H9 (cell line): Measurements from ENCODE around the gene PRKAR1A. TPM values are rescaled to one million over a fixed set of nuclear protein-coding genes. Genes with fewer than 3 reads are reported as not detected.

Source experiments
- DNase-seq: peaks from one replicate; pipeline ENCODE4 v3.0.0-alpha.2; 2017
- H2AFZ ChIP-seq: one replicate; pipeline ENCODE4 v1.6.1; 2013; ENCODE audit warnings: mild to moderate bottlenecking, low read length, control low read depth, moderate library complexity
- H2AK5ac ChIP-seq: 2 replicates; pipeline ENCODE4 v1.6.1; 2013; ENCODE audit warnings: low read length, control low read depth, mixed read lengths; ENCODE audit not compliant: insufficient read length
- H2BK120ac ChIP-seq: one replicate; pipeline ENCODE4 v1.6.1; 2013; ENCODE audit warnings: low read depth, mild to moderate bottlenecking, low read length, control low read depth, inconsistent platforms; ENCODE audit not compliant: poor library complexity, severe bottlenecking
- H2BK12ac ChIP-seq: 2 replicates; pipeline ENCODE4 v1.6.1; 2013; ENCODE audit warnings: low read length, control low read depth, mixed read lengths, low read depth; ENCODE audit not compliant: insufficient read length
- H2BK15ac ChIP-seq: 2 replicates; pipeline ENCODE4 v1.6.1; 2013; ENCODE audit warnings: low read depth, low read length, control low read depth
- H2BK20ac ChIP-seq: one replicate; pipeline ENCODE4 v1.6.1; 2013; ENCODE audit warnings: low read depth, mild to moderate bottlenecking, low read length, control low read depth, inconsistent platforms; ENCODE audit not compliant: poor library complexity, severe bottlenecking
- H2BK5ac ChIP-seq: 2 replicates; pipeline ENCODE4 v1.6.1; 2013; ENCODE audit warnings: low read length, control low read depth, mixed read lengths; ENCODE audit not compliant: insufficient read length
- H3K14ac ChIP-seq: 2 replicates; pipeline ENCODE4 v1.6.1; 2013; ENCODE audit warnings: low read length, control low read depth; ENCODE audit not compliant: insufficient read depth
- H3K18ac ChIP-seq: 2 replicates; pipeline ENCODE4 v1.6.1; 2013; ENCODE audit warnings: low read depth, mild to moderate bottlenecking, mixed read lengths, low read length, control low read depth; ENCODE audit not compliant: insufficient read length
- H3K23ac ChIP-seq: 2 replicates; pipeline ENCODE4 v1.6.1; 2013; ENCODE audit warnings: low read length, control low read depth, mixed read lengths, low read depth; ENCODE audit not compliant: insufficient read length
- H3K23me2 ChIP-seq: 2 replicates; pipeline ENCODE4 v1.6.1; 2013; ENCODE audit warnings: low read depth, mild to moderate bottlenecking, mixed read lengths, low read length, control low read depth; ENCODE audit not compliant: insufficient read length, poor library complexity, severe bottlenecking
- H3K27ac ChIP-seq: 2 replicates; pipeline ENCODE4 v1.5.1; 2013; ENCODE audit warnings: low read length, control low read depth, mixed read lengths, low read depth; ENCODE audit not compliant: insufficient read length
- H3K27me3 ChIP-seq: 2 replicates; pipeline ENCODE4 v1.6.1; 2013; ENCODE audit warnings: low read length, control low read depth, inconsistent platforms; ENCODE audit not compliant: insufficient read depth
- H3K4ac ChIP-seq: 2 replicates; pipeline ENCODE4 v1.6.1; 2013; ENCODE audit warnings: low read depth, mild to moderate bottlenecking, control low read depth, inconsistent platforms, low read length, moderate library complexity
- H3K4me1 ChIP-seq: 2 replicates; pipeline ENCODE4 v1.6.1; 2013; ENCODE audit warnings: low read length, control low read depth, inconsistent platforms; ENCODE audit not compliant: insufficient read depth
- H3K4me2 ChIP-seq: 2 replicates; pipeline ENCODE4 v1.6.1; 2013; ENCODE audit warnings: low read length, control low read depth, mixed read lengths; ENCODE audit not compliant: insufficient read length, insufficient read depth
- H3K56ac ChIP-seq: 2 replicates; pipeline ENCODE4 v1.6.1; 2013; ENCODE audit warnings: low read depth, mild to moderate bottlenecking, mixed read lengths, low read length, control low read depth; ENCODE audit not compliant: insufficient read length
- H3K79me1 ChIP-seq: 2 replicates; pipeline ENCODE4 v1.6.1; 2013; ENCODE audit warnings: low read depth, mild to moderate bottlenecking, moderate library complexity, low read length, control low read depth, inconsistent platforms; ENCODE audit not compliant: insufficient read depth, poor library complexity, severe bottlenecking
- H3K79me2 ChIP-seq: 2 replicates; pipeline ENCODE4 v1.6.1; 2013; ENCODE audit warnings: low read length, control low read depth, inconsistent platforms; ENCODE audit not compliant: insufficient read depth
- H3K9ac ChIP-seq: 2 replicates; pipeline ENCODE4 v1.6.1; 2013; ENCODE audit warnings: low read length, control low read depth, mixed read lengths; ENCODE audit not compliant: insufficient read length; ENCODE audit errors: extremely low read depth
- H3K9me3 ChIP-seq: one replicate; pipeline ENCODE4 v1.6.1; 2013; ENCODE audit warnings: low read depth, low read length, inconsistent platforms; ENCODE audit not compliant: control insufficient read depth
- H3T11ph ChIP-seq: one replicate; pipeline ENCODE4 v1.6.1; 2013; ENCODE audit warnings: mild to moderate bottlenecking, low read length, control low read depth, inconsistent platforms
- H4K20me1 ChIP-seq: one replicate; pipeline ENCODE4 v1.6.1; 2013; ENCODE audit not compliant: control insufficient read depth, insufficient read length, insufficient read depth
- H4K5ac ChIP-seq: 2 replicates; pipeline ENCODE4 v1.6.1; 2013; ENCODE audit warnings: low read depth, mild to moderate bottlenecking, mixed read lengths, low read length, control low read depth; ENCODE audit not compliant: insufficient read length
- H4K8ac ChIP-seq: replicated peaks from 2 replicates; pipeline ENCODE4 v1.6.1; 2013; ENCODE audit warnings: low read length, control low read depth, mixed read lengths, low read depth; ENCODE audit not compliant: insufficient read length
- H4K91ac ChIP-seq: 2 replicates; pipeline ENCODE4 v1.6.1; 2013; ENCODE audit warnings: low read depth, mild to moderate bottlenecking, moderate library complexity, mixed read lengths, low read length, control low read depth; ENCODE audit not compliant: insufficient read length
- H3K27ac Mint-ChIP-seq, 3 experiments: 2 replicates in 2 of 3; 3 replicates in 1 of 3; pipeline ENCODE4 v1.8.0; 2020 to 2021; ENCODE audit warnings: mixed read lengths in 3 of 3, mild to moderate bottlenecking in 1 of 3, moderate library complexity in 1 of 3
- H3K27me3 Mint-ChIP-seq: 2 replicates; pipeline ENCODE4 v1.8.0; 2021; ENCODE audit warnings: low read depth, mild to moderate bottlenecking, moderate library complexity, mixed read lengths
- H3K36me3 Mint-ChIP-seq, 3 experiments: 2 replicates in 2 of 3; 3 replicates in 1 of 3; pipeline ENCODE4 v1.8.0; 2020 to 2021; ENCODE audit warnings: low read depth in 3 of 3, mixed read lengths in 3 of 3; ENCODE audit not compliant: insufficient read depth in 1 of 3
- H3K4me1 Mint-ChIP-seq, 2 experiments: 2 replicates each; pipeline ENCODE4 v1.8.0; 2020; ENCODE audit warnings: mixed read lengths in 2 of 2
- H3K4me3 Mint-ChIP-seq, 2 experiments: 2 replicates in 1 of 2; 3 replicates in 1 of 2; pipeline ENCODE4 v1.8.0; 2020 to 2021; ENCODE audit warnings: mild to moderate bottlenecking in 2 of 2, mixed read lengths in 2 of 2, moderate library complexity in 1 of 2
- H3K9me3 Mint-ChIP-seq, 2 experiments: 2 replicates in 1 of 2; 3 replicates in 1 of 2; pipeline ENCODE4 v1.8.0; 2020; ENCODE audit warnings: mild to moderate bottlenecking in 2 of 2, mixed read lengths in 2 of 2, moderate library complexity in 1 of 2
- CTCF ChIP-seq: fragments of 200-600 bp; sonication (generic); conservative IDR thresholded peaks from 3 replicates; pipeline ENCODE4 v1.8.0; 2021; ENCODE audit warnings: antibody characterized with exemption, mild to moderate bottlenecking
- WGBS: extraction: QIAGEN DNeasy Blood & Tissue Kit; methylation state at CpG from one replicate; pipeline ENCODE4 v1.1.7; 2013; ENCODE audit warnings: missing lambda C conversion rate, low lambda C conversion rate, mixed read lengths; ENCODE audit not compliant: insufficient read length; ENCODE audit errors: extremely low coverage; 5-methylcytosine and 5-hydroxymethylcytosine counted together
- total RNA-seq: library from RNA; stranded (reverse); gene quantifications from 2 replicates; pipeline ENCODE4 v1.2.1, GENCODE V29; 2021

Gene PRKAR1A
- total RNA-seq, 1 experiment from 2014 or later, result 171 TPM

GRCh38 chr17:68526548-68526947 is 14.3 kb downstream of the PRKAR1A start:
- no CpG with 5 or more reads among the region's 3 CpGs for WGBS
- no peak overlapping the region for H3K4me3 Mint-ChIP-seq
- H4K5ac ChIP-seq, result no peak overlapping the region
- peak overlapping the region in 2 of 3 experiments; percentile 47 to 90; a peak in 2 of 7 replicates for H3K27ac Mint-ChIP-seq
- H3K36me3 Mint-ChIP-seq, result peaks cover 41 to 90% (median 88%) of the 10 kb centered on the region in 3 experiments; a peak in 6 of 7 replicates
- no peak overlapping the region for H2BK12ac ChIP-seq
- H3K27ac ChIP-seq, result no peak overlapping the region
- no peak overlapping the region for H2BK15ac ChIP-seq
- no peak overlapping the region for H2AFZ ChIP-seq
- H3K79me1 ChIP-seq, result no peaks in the 10 kb centered on the region
- no peaks in the 10 kb centered on the region for H3K9me3 Mint-ChIP-seq
- H3K23ac ChIP-seq, result no peak overlapping the region
- H2AK5ac ChIP-seq, result no peak overlapping the region
- no peak overlapping the region for H3K4me2 ChIP-seq
- H3K9ac ChIP-seq, result no peak overlapping the region
- TF ChIP-seq CTCF, result no peak
- peaks cover 2% of the 10 kb centered on the region for H4K20me1 ChIP-seq
- no peaks in the 10 kb centered on the region for H3K4me1 ChIP-seq
- H3K56ac ChIP-seq, result no peak overlapping the region
- H2BK20ac ChIP-seq, result no peak overlapping the region
- H4K8ac ChIP-seq, result no peak overlapping the region
- no peaks in the 10 kb centered on the region for H3K9me3 ChIP-seq
- H2BK120ac ChIP-seq, result no peak overlapping the region
- H3K14ac ChIP-seq, result no peak overlapping the region
- no peak overlapping the region for H3K4ac ChIP-seq
- peaks cover 23 to 27% of the 10 kb centered on the region in 2 experiments for H3K4me1 Mint-ChIP-seq
- no peak overlapping the region for H4K91ac ChIP-seq
- no peaks in the 10 kb centered on the region for H3K27me3 Mint-ChIP-seq
- H3K18ac ChIP-seq, result no peak overlapping the region
- H3K79me2 ChIP-seq, result no peaks in the 10 kb centered on the region
- H3K23me2 ChIP-seq, result no peaks in the 10 kb centered on the region
- no peaks in the 10 kb centered on the region for H3K27me3 ChIP-seq
- H3T11ph ChIP-seq, result no peak overlapping the region
- no peak for DNase-seq
- H2BK5ac ChIP-seq, result no peak overlapping the region
